Choroid plexus epithelial cell (primary cell): Measurements from ENCODE around the gene NCOA3.
"Not testable (repeated sequence)": the region's sequence is repeated elsewhere in the genome, so short reads cannot be mapped to it uniquely, and the experiment has no call there.

ENCODE experiments used
- DNase-seq: peaks from one replicate; pipeline ENCODE4 v3.0.0-alpha.2; 2010; ENCODE audit warnings: low read depth
- H3K4me3 ChIP-seq: 2 replicates; pipeline ENCODE4 v1.5.1; 2011; ENCODE audit warnings: low read depth, mild to moderate bottlenecking, control low read depth, low read length, moderate library complexity
- TF ChIP-seq, protein P1 (sequence below): conservative IDR thresholded peaks from 2 replicates; pipeline ENCODE4 v1.5.1; 2011; ENCODE audit warnings: low read depth, mild to moderate bottlenecking, control low read depth, inconsistent platforms, low read length, moderate library complexity

NCOA3 gene

DNA sequence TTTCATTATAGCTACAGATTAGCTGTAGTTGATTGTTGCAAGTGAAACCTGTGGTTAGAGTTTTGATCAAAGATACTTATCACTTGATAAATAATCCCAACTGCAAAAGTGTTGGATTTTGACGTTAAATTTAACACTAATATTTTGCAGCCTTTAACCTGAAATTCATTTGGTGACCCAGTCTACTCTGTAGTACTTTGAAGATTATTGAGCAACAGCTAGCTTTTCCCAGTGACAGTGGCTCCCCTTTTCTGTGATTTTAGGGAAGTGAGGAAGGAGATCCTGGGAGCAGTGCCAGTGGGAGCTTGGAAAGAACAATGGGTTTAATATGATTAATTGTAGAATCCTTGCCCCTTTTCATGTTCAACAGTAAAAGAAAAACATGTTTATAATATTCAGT is 76.9 kb downstream of the NCOA3 start:
- no peak for DNase-seq
- no peak overlapping the region for H3K4me3 ChIP-seq
- TF ChIP-seq, protein P1, sequence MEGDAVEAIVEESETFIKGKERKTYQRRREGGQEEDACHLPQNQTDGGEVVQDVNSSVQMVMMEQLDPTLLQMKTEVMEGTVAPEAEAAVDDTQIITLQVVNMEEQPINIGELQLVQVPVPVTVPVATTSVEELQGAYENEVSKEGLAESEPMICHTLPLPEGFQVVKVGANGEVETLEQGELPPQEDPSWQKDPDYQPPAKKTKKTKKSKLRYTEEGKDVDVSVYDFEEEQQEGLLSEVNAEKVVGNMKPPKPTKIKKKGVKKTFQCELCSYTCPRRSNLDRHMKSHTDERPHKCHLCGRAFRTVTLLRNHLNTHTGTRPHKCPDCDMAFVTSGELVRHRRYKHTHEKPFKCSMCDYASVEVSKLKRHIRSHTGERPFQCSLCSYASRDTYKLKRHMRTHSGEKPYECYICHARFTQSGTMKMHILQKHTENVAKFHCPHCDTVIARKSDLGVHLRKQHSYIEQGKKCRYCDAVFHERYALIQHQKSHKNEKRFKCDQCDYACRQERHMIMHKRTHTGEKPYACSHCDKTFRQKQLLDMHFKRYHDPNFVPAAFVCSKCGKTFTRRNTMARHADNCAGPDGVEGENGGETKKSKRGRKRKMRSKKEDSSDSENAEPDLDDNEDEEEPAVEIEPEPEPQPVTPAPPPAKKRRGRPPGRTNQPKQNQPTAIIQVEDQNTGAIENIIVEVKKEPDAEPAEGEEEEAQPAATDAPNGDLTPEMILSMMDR: no peak

GRCh38 chr20:47580686-47581085 is 79.0 kb downstream of the NCOA3 start:
- not testable (repeated sequence) for H3K4me3 ChIP-seq, DNase-seq

GRCh38 chr20:47581090-47581489 is 79.4 kb downstream of the NCOA3 start:
- H3K4me3 ChIP-seq: no peak overlapping the region
- TF ChIP-seq, protein P1: no peak
- no peak for DNase-seq

- no peak for DNase-seq
- H3K4me3 ChIP-seq: no peak overlapping the region
- TF ChIP-seq, protein P1: no peak
Measured at GRCh38 chr20:47583551-47583950, 81.9 kb downstream of the NCOA3 start.

DNA sequence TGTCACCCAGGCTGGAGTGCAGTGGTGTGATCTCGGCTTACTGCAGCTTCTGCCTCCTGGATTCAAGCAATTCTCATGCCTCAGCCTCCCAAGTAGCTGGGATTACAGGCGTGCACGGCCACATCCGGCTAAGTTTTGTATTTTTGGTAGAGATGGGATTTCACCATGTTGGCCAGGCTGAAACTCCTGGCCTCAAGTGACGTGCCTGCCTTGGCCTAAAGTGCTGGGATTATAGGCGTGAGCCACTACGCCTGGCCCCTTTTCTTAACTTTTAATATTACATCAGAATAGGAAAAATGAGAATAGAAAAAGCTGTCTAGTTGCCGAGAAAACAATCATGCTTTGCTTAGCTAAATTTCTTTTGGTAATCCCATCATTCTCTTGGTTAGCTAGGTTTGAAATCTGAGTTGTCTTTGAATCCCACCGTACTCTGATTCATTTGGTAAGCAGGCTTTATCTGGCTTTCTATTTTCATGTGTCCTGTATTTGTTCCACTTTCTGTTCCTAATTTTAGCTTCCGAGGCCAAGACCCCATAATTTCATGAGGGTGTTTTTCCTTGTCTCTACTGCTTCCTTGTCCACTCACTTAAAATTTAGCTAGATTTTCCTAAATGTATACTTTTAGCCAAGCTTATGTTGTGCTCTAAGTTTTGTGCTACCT is 83.5 kb downstream of the NCOA3 start:
- DNase-seq: no peak
- TF ChIP-seq, protein P1: no peak
- H3K4me3 ChIP-seq: no peak overlapping the region

DNA sequence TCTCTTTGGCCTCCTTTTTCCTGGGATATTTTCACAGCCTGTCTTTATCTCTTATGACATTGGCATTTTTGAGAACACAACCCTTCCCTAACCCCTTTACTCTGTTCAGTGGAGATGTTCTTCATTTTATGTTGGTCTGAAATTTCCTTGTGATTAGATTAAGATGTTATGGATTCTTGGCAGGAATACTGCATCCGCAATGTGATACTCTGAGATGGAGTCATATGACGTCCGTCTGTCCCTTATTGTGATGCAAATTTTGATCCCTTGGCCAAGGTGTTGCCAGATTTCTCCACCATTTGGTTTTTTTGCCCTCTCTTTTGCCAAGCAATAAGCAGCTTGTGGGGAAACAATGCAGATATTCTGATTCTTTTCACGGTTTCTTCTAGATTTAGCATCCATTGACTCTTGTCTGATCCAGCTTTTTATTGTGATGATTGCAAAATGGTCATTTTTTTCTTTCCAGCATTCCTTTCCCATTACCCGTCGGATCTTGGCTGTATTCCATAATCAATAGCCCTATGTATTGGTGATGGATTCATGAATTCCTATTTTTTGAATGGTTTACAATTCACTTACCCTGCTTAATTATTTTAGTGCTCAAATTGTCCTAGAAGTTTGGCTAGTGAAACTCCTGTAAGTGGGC is 85.1 kb downstream of the NCOA3 start:
- TF ChIP-seq, protein P1: no peak
- H3K4me3 ChIP-seq: no peak overlapping the region
- peak; percentile 63 for DNase-seq

- TF ChIP-seq, protein P1: no peak
- no peak for DNase-seq
- no peak overlapping the region for H3K4me3 ChIP-seq
Measured at GRCh38 chr20:47588158-47588557, 86.5 kb downstream of the NCOA3 start.
